ENCODE results near the gene OR10G7.

DNA sequence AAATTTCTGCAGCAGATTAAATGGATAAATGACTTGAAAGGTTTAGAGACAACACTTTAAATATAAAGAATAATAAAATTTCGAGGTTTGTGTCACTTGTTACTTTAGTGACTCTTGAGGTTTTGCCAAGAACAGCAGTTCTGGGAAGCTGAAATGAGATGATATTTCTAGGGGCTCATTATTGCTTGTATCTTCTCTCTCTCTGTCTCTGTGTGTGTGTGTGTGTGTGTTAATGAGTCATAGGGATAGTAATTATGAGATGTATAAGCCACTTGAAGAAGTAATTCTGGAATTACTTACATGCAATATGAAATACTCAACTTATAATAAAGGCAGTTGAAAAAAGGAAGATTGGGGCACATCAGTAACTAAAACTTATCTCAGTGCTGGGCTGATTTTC, 9.6 kb upstream of the OR10G7 start:
- TF ChIP-seq, protein P1, sequence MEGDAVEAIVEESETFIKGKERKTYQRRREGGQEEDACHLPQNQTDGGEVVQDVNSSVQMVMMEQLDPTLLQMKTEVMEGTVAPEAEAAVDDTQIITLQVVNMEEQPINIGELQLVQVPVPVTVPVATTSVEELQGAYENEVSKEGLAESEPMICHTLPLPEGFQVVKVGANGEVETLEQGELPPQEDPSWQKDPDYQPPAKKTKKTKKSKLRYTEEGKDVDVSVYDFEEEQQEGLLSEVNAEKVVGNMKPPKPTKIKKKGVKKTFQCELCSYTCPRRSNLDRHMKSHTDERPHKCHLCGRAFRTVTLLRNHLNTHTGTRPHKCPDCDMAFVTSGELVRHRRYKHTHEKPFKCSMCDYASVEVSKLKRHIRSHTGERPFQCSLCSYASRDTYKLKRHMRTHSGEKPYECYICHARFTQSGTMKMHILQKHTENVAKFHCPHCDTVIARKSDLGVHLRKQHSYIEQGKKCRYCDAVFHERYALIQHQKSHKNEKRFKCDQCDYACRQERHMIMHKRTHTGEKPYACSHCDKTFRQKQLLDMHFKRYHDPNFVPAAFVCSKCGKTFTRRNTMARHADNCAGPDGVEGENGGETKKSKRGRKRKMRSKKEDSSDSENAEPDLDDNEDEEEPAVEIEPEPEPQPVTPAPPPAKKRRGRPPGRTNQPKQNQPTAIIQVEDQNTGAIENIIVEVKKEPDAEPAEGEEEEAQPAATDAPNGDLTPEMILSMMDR (conservative IDR thresholded peaks at IDR 0.05 in 1 of 2, IDR thresholded peaks at IDR 0.05 in 1 of 2; ENCODE audit: low read depth in 1 of 2, low read length in 2 of 2), result no peak
- TF ChIP-seq EZH2 (IDR thresholded peaks at IDR 0.05; ENCODE audit: low read length, missing control alignments), result no peak
